GM23248 (cell line): ENCODE results near the gene GPX3.

Experiments used
- EZH2 ChIP-seq: fragments of 200-600 bp; sonication (generic); IDR thresholded peaks from 2 replicates; pipeline ENCODE4 v1.6.1; 2018; ENCODE audit warnings: antibody characterized with exemption, mild to moderate bottlenecking; ENCODE audit not compliant: insufficient read depth, poor library complexity, severe bottlenecking
- EZH2phosphoT487 ChIP-seq: fragments of 200-600 bp; sonication (generic); IDR thresholded peaks from 2 replicates; pipeline ENCODE4 v1.6.1; 2018; ENCODE audit warnings: antibody characterized with exemption, moderate library complexity, mild to moderate bottlenecking, low read depth; ENCODE audit not compliant: insufficient read depth

GRCh38 chr5:151055336-151055735 lies 34.9 kb downstream of the GPX3 start:
- TF ChIP-seq EZH2: no peak
- TF ChIP-seq EZH2phosphoT487: no peak
